ENCODE data around the gene NR6A1.

GRCh38 chr9:124756011-124756410, 15.1 kb downstream of the NR6A1 start:
- TF ChIP-seq CTCF (IDR thresholded peaks at IDR 0.05; ENCODE audit: control extremely low read depth in 1 of 3, insufficient read depth in 1 of 3, low read depth in 1 of 3, low read length in 3 of 3), result no peak
- TF ChIP-seq EP300 (IDR thresholded peaks at IDR 0.05; ENCODE audit: borderline replicate concordance in 1 of 2, low read depth in 2 of 2, low read length in 2 of 2), result no peak
- TF ChIP-seq NANOG (IDR thresholded peaks at IDR 0.05; ENCODE audit: insufficient read depth, low read depth, low read length, poor library complexity, severe bottlenecking), result no peak
- TF ChIP-seq MAX (IDR thresholded peaks at IDR 0.05), result no peak
- no peak for TF ChIP-seq ATF2 (IDR thresholded peaks at IDR 0.05; ENCODE audit: low read length)
- TF ChIP-seq SP1 (IDR thresholded peaks at IDR 0.05; ENCODE audit: low read depth, low read length), result no peak
- no peak for TF ChIP-seq RAD21 (IDR thresholded peaks at IDR 0.05 in 1 of 2, conservative IDR thresholded peaks at IDR 0.05 in 1 of 2; ENCODE audit: low read depth in 2 of 2, low read length in 2 of 2)
- TF ChIP-seq POLR2AphosphoS5 (IDR thresholded peaks at IDR 0.05; ENCODE audit: low read depth, low read length), result no peak
- TF ChIP-seq YY1 (IDR thresholded peaks at IDR 0.05; ENCODE audit: low read depth, low read length), result no peak
- TF ChIP-seq KDM1A (IDR thresholded peaks at IDR 0.05; ENCODE audit: borderline replicate concordance, low read length), result no peak
- TF ChIP-seq SRF (IDR thresholded peaks at IDR 0.05; ENCODE audit: low read depth, low read length), result no peak
- TF ChIP-seq TCF12 (IDR thresholded peaks at IDR 0.05; ENCODE audit: low read depth, low read length), result no peak
- no peak for TF ChIP-seq PHF8 (conservative IDR thresholded peaks at IDR 0.05; ENCODE audit: low read depth, low read length)
- TF ChIP-seq USF2 (IDR thresholded peaks at IDR 0.05; ENCODE audit: low read length), result no peak

All from H1 (cell line).